Ramos (cell line): ENCODE measurements around the gene SETD2.

Source experiments
- in situ Hi-C: fragments of 300-500 bp; cut with MboI; formaldehyde crosslinking; loops from one replicate; pipeline ENCODE4 v1.14.3; 2022; ENCODE audit warnings: low sequenced_read_pairs; ENCODE audit not compliant: unreplicated experiment

The SETD2 gene

GRCh38 chr3:47003056-47003410 is 160.9 kb downstream of the SETD2 start:
- in situ Hi-C loops, result loop anchor here (25.0 kb wide), 1 partner anchor 291 kb away; the partner anchor contains the start of genes PRSS50 and TMIE

GRCh38 chr3:47002171-47003055 is 161.5 kb downstream of the SETD2 start:
- in situ Hi-C loops, result loop anchor here (25.0 kb wide), 1 partner anchor 290 kb away; the partner anchor contains the start of genes PRSS50 and TMIE

- in situ Hi-C loops, result loop anchor here (25.0 kb wide), 1 partner anchor 289 kb away; the partner anchor contains the start of genes PRSS50 and TMIE
Observed at GRCh38 chr3:47001731-47002170, 162.2 kb downstream of the SETD2 start.

- in situ Hi-C loops, result loop anchor here (25.0 kb wide), 1 partner anchor 289 kb away; the partner anchor contains the start of genes PRSS50 and TMIE
Observed at GRCh38 chr3:47000922-47001730, 162.8 kb downstream of the SETD2 start.

GRCh38 chr3:47000198-47000815 is 163.6 kb downstream of the SETD2 start:
- in situ Hi-C loops, result loop anchor here (25.0 kb wide), 1 partner anchor 288 kb away; the partner anchor contains the start of genes PRSS50 and TMIE

GRCh38 chr3:46999516-47000197 is 164.3 kb downstream of the SETD2 start:
- in situ Hi-C loops, result loop anchor here (25.0 kb wide), 1 partner anchor 287 kb away; the partner anchor contains the start of genes PRSS50 and TMIE

GRCh38 chr3:46998852-46999515 is 164.9 kb downstream of the SETD2 start:
- in situ Hi-C loops, result no loop called here

- in situ Hi-C loops, result no loop called here
Observed at GRCh38 chr3:46998121-46998851, 165.6 kb downstream of the SETD2 start.

- in situ Hi-C loops, result no loop called here
Observed at GRCh38 chr3:46997453-46998091, 166.3 kb downstream of the SETD2 start.

GRCh38 chr3:46996689-46997452 is 167.0 kb downstream of the SETD2 start:
- in situ Hi-C loops, result no loop called here

GRCh38 chr3:46995901-46996562 is 167.9 kb downstream of the SETD2 start:
- in situ Hi-C loops, result no loop called here

GRCh38 chr3:46994801-46995731 is 168.8 kb downstream of the SETD2 start:
- in situ Hi-C loops, result no loop called here

GRCh38 chr3:46993986-46994385 is 169.9 kb downstream of the SETD2 start:
- in situ Hi-C loops, result no loop called here

- in situ Hi-C loops, result no loop called here
Observed at GRCh38 chr3:46993292-46993691, 170.6 kb downstream of the SETD2 start.

- in situ Hi-C loops, result no loop called here
Observed at GRCh38 chr3:46992231-46992630, 171.7 kb downstream of the SETD2 start.
